ENCODE results near the gene RABGEF1.

DNA sequence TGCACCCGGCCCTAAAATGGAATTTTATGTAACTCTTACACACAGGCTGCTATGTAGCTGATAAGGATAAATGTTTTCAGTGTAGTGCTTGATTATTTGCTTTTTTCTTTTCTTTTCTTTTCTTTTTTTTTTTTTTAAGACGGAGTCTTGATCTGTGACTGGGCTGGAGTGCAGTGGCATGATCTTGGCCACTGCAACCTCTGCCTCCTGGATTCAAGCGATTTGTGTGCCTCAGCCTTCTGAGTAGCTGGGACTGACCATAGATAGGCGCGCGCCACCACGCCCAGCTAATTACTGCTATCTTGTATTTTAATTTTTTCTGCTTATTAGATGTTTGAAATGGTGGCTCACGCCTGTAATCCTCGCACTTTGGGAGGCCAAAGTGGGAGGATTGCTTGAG lies 3.4 kb downstream of the RABGEF1 start:
- TF ChIP-seq EZH2 (IDR thresholded peaks at IDR 0.05; ENCODE audit: borderline replicate concordance, low read depth, low read length, severe bottlenecking) (no peak), POLR2AphosphoS5 (IDR thresholded peaks at IDR 0.05; ENCODE audit: insufficient read depth, low read depth, low read length) (no peak), POLR2A (IDR thresholded peaks at IDR 0.05; ENCODE audit: low read depth, low read length) (no peak)
- TF ChIP-seq, protein P1, sequence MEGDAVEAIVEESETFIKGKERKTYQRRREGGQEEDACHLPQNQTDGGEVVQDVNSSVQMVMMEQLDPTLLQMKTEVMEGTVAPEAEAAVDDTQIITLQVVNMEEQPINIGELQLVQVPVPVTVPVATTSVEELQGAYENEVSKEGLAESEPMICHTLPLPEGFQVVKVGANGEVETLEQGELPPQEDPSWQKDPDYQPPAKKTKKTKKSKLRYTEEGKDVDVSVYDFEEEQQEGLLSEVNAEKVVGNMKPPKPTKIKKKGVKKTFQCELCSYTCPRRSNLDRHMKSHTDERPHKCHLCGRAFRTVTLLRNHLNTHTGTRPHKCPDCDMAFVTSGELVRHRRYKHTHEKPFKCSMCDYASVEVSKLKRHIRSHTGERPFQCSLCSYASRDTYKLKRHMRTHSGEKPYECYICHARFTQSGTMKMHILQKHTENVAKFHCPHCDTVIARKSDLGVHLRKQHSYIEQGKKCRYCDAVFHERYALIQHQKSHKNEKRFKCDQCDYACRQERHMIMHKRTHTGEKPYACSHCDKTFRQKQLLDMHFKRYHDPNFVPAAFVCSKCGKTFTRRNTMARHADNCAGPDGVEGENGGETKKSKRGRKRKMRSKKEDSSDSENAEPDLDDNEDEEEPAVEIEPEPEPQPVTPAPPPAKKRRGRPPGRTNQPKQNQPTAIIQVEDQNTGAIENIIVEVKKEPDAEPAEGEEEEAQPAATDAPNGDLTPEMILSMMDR (IDR thresholded peaks at IDR 0.05; ENCODE audit: extremely low read depth in 1 of 2, insufficient read depth in 1 of 2, low read depth in 1 of 2, low read length in 2 of 2): no peak

Measured in endothelial cell of umbilical vein (primary cell).